ENCODE data around the gene NALCN. TPM values are rescaled to one million over a fixed set of nuclear protein-coding genes. Genes with fewer than 3 reads are reported as not detected.
A peak's percentile ranks its signal among the peaks of the same experiment; 100 is the strongest.

The NALCN gene
- total RNA-seq, 4 donors from 2014 or later, result 0.47 to 0.57 TPM; not detected in 2

GRCh38 chr13:101425156-101425471 lies 8.8 kb upstream of the NALCN start:
- Histone ChIP-seq H3K4me3 (no peak overlapping the region), H3K36me3 (no peaks in the 10 kb centered on the region), H3K4me1 (no peaks in the 10 kb centered on the region), H3K9me3 (no peaks in the 10 kb centered on the region), H3K27me3 (peaks cover 0 to 6% (median 0%) of the 10 kb centered on the region in 4 donors), H3K27ac (no peak overlapping the region)
- no peak for DNase-seq
- intact Hi-C loops (cut with DNase I), result no loop called here
- no peak for TF ChIP-seq CTCF (IDR thresholded peaks at IDR 0.05)
- no peak for TF ChIP-seq POLR2A (IDR thresholded peaks at IDR 0.05)
- 75 to 83% methylated on average over 3 of the region's 3 CpGs for WGBS, 2 donors

GRCh38 chr13:101424381-101425155 lies 8.3 kb upstream of the NALCN start:
- intact Hi-C loops (cut with DNase I), result no loop called here
- Histone ChIP-seq H3K27ac (no peak overlapping the region), H3K27me3 (peaks cover 0 to 2% (median 0%) of the 10 kb centered on the region in 4 donors), H3K4me1 (no peaks in the 10 kb centered on the region), H3K36me3 (no peaks in the 10 kb centered on the region), H3K9me3 (no peaks in the 10 kb centered on the region), H3K4me3 (no peak overlapping the region)
- TF ChIP-seq CTCF (IDR thresholded peaks at IDR 0.05) (no peak), POLR2A (IDR thresholded peaks at IDR 0.05) (no peak)
- WGBS, 2 donors, result 51 to 55% methylated on average over 6 of the region's 6 CpGs
- DNase-seq, result no peak

- TF ChIP-seq CTCF (IDR thresholded peaks at IDR 0.05) (no peak), POLR2A (IDR thresholded peaks at IDR 0.05) (no peak)
- Histone ChIP-seq H3K4me1 (no peaks in the 10 kb centered on the region), H3K27me3 (peaks cover 0 to under 1% (median 0%) of the 10 kb centered on the region in 4 donors), H3K4me3 (no peak overlapping the region), H3K36me3 (no peaks in the 10 kb centered on the region), H3K9me3 (no peaks in the 10 kb centered on the region), H3K27ac (no peak overlapping the region)
- intact Hi-C loops (cut with DNase I), result no loop called here
- no peak for DNase-seq
- WGBS, 2 donors, result 72 to 100% methylated on average over 1 to 2 of the region's 2 CpGs
These were observed 7.6 kb upstream of the NALCN start for GRCh38 chr13:101423872-101424271.

GRCh38 chr13:101417501-101417900 lies 1.2 kb upstream of the NALCN start:
- Histone ChIP-seq H3K27me3 (peaks cover 0 to 44% (median 0%) of the 10 kb centered on the region in 4 donors), H3K4me1 (peaks cover 0 to 17% (median 13%) of the 10 kb centered on the region in 3 donors), H3K36me3 (no peaks in the 10 kb centered on the region), H3K27ac (no peak overlapping the region), H3K4me3 (no peak overlapping the region), H3K9me3 (no peaks in the 10 kb centered on the region)
- no peak for DNase-seq
- 89% methylated on average over 5 of the region's 5 CpGs for WGBS, 2 donors
- intact Hi-C loops (cut with DNase I), result no loop called here
- no peak for TF ChIP-seq CTCF (IDR thresholded peaks at IDR 0.05)
- TF ChIP-seq POLR2A (IDR thresholded peaks at IDR 0.05), result no peak

- 14 to 24% methylated on average over 3 of the region's 3 CpGs for WGBS, 2 donors
- H3K4me3 ChIP-seq, result peak overlapping the region in 3 of 4 donors; percentile 41 to 68 (median 53)
- TF ChIP-seq CTCF (IDR thresholded peaks at IDR 0.05) (no peak), POLR2A (IDR thresholded peaks at IDR 0.05) (no peak)
- no peaks in the 10 kb centered on the region for H3K9me3 ChIP-seq
- DNase-seq, result no peak
- peaks cover 0 to 17% (median 13%) of the 10 kb centered on the region in 3 donors for H3K4me1 ChIP-seq
- no peak overlapping the region for H3K27ac ChIP-seq
- H3K36me3 ChIP-seq, result no peaks in the 10 kb centered on the region
- intact Hi-C loops (cut with DNase I), result no loop called here
- H3K27me3 ChIP-seq, result peaks cover 0 to 44% (median 0%) of the 10 kb centered on the region in 4 donors
These were observed 717 bp upstream of the NALCN start for GRCh38 chr13:101417043-101417406.

Measured in esophagus squamous epithelium (tissue), 5 donors.